HepG2 (cell line): ENCODE measurements around the gene CACNA1I. TPM values are rescaled to one million over a fixed set of nuclear protein-coding genes. Genes with fewer than 3 reads are reported as not detected.
A peak's percentile ranks its signal among the peaks of the same experiment; 100 is the strongest.

Experiments used
- AGO2 ChIP-seq: fragments of 200-400 bp; formaldehyde crosslinking; optimal IDR thresholded peaks from 2 replicates; pipeline ENCODE3; 2017; ENCODE audit warnings: mild to moderate bottlenecking, low read depth, low read length, moderate library complexity
- CBX5 ChIP-seq: sonication (generic); formaldehyde crosslinking; IDR thresholded peaks from 2 replicates; pipeline ENCODE4 v1.4.0; 2020; ENCODE audit warnings: missing genetic modification reagents, borderline replicate concordance
- GATAD2A ChIP-seq: IDR thresholded peaks from 2 replicates; pipeline ENCODE4 v1.6.1; 2016
- HIC2 ChIP-seq: sonication (generic); formaldehyde crosslinking; IDR thresholded peaks from 2 replicates; pipeline ENCODE4 v1.9.0; 2022; ENCODE audit warnings: low read depth, missing genetic modification reagents
- HNRNPH1 ChIP-seq: fragments of 200-400 bp; formaldehyde crosslinking; optimal IDR thresholded peaks from 2 replicates; pipeline ENCODE3; 2017; ENCODE audit warnings: mild to moderate bottlenecking, low read depth, low read length
- MXD3 ChIP-seq: IDR thresholded peaks from 2 replicates; pipeline ENCODE4 v1.6.1; 2016; ENCODE audit warnings: mild to moderate bottlenecking, missing biosample characterization, missing genetic modification reagents
- NFYB ChIP-seq: sonication (generic); formaldehyde crosslinking; IDR thresholded peaks from 2 replicates; pipeline ENCODE4 v1.4.0; 2020; ENCODE audit warnings: missing genetic modification reagents
- PCBP2 ChIP-seq: fragments of 200-400 bp; formaldehyde crosslinking; optimal IDR thresholded peaks from 2 replicates; pipeline ENCODE3; 2018; ENCODE audit warnings: low read length, low read depth; ENCODE audit not compliant: poor library complexity, severe bottlenecking
- RBM22 ChIP-seq: fragments of 200-400 bp; formaldehyde crosslinking; optimal IDR thresholded peaks from 2 replicates; pipeline ENCODE3; 2017; ENCODE audit warnings: mild to moderate bottlenecking, low read length, moderate library complexity
- RFX5 ChIP-seq: IDR thresholded peaks from 2 replicates; pipeline ENCODE4 v1.6.1; 2011; ENCODE audit warnings: low read depth, low read length, improper control_type of control experiment
- SATB2 ChIP-seq: sonication (generic); formaldehyde crosslinking; IDR thresholded peaks from 2 replicates; pipeline ENCODE4 v1.5.0; 2020; ENCODE audit warnings: missing genetic modification reagents
- TRAFD1 ChIP-seq: sonication (generic); formaldehyde crosslinking; IDR thresholded peaks from 2 replicates; pipeline ENCODE4 v1.5.1; 2020; ENCODE audit warnings: missing genetic modification reagents, mild to moderate bottlenecking, borderline replicate concordance
- ZC3H4 ChIP-seq: sonication (generic); formaldehyde crosslinking; IDR thresholded peaks from 2 replicates; pipeline ENCODE4 v1.4.0; 2020; ENCODE audit warnings: missing genetic modification reagents, borderline replicate concordance
- ZEB1 ChIP-seq: IDR thresholded peaks from 2 replicates; pipeline ENCODE4 v1.6.1; 2012; ENCODE audit warnings: mild to moderate bottlenecking, low read depth, inconsistent platforms; ENCODE audit not compliant: insufficient replicate concordance
- ZFP82 ChIP-seq: sonication (generic); formaldehyde crosslinking; IDR thresholded peaks from 2 replicates; pipeline ENCODE4 v1.5.1; 2020; ENCODE audit warnings: mild to moderate bottlenecking, missing genetic modification reagents, borderline replicate concordance
- ZNF24 ChIP-seq: fragments of 450-650 bp; IDR thresholded peaks from 2 replicates; pipeline ENCODE4 v1.6.1; 2017; ENCODE audit warnings: antibody characterized with exemption, mild to moderate bottlenecking
- ZNF251 ChIP-seq: sonication (generic); formaldehyde crosslinking; IDR thresholded peaks from 2 replicates; pipeline ENCODE4 v1.9.0; 2021; ENCODE audit warnings: mild to moderate bottlenecking, missing genetic modification reagents
- ZNF280B ChIP-seq: sonication (generic); formaldehyde crosslinking; IDR thresholded peaks from 2 replicates; pipeline ENCODE4 v1.5.0; 2020; ENCODE audit warnings: missing genetic modification reagents, mild to moderate bottlenecking, borderline replicate concordance
- ZNF317 ChIP-seq: sonication (generic); formaldehyde crosslinking; IDR thresholded peaks from 2 replicates; pipeline ENCODE4 v1.5.0; 2020; ENCODE audit warnings: mild to moderate bottlenecking, missing genetic modification reagents
- ZNF33A ChIP-seq: sonication (generic); formaldehyde crosslinking; IDR thresholded peaks from 2 replicates; pipeline ENCODE4 v1.5.1; 2020; ENCODE audit warnings: missing genetic modification reagents, mild to moderate bottlenecking, moderate library complexity, borderline replicate concordance
- ZNF414 ChIP-seq: sonication (generic); formaldehyde crosslinking; IDR thresholded peaks from 2 replicates; pipeline ENCODE4 v1.5.0; 2020; ENCODE audit warnings: missing genetic modification reagents
- ZNF556 ChIP-seq: sonication (generic); formaldehyde crosslinking; IDR thresholded peaks from 2 replicates; pipeline ENCODE4 v1.4.0; 2020; ENCODE audit warnings: mild to moderate bottlenecking, missing genetic modification reagents, borderline replicate concordance
- ZNF766 ChIP-seq: sonication (generic); formaldehyde crosslinking; IDR thresholded peaks from 2 replicates; pipeline ENCODE4 v1.5.0; 2020; ENCODE audit warnings: missing genetic modification reagents, borderline replicate concordance
- polyA plus RNA-seq, 8 experiments: library from polyadenylated mRNA; depleted of rRNA in 3 of 8; stranded (reverse) in 7 of 8; unstranded in 1 of 8; fragments of >200 nt; fragmentation: Illumina TruSeq in 4 of 8; extraction: Trizol in 4 of 8; gene quantifications; 2 replicates each; pipeline versions ENCODE4 v1.2.1 to v1.2.3, GENCODE V29; 2011 to 2016; ENCODE audit warnings: low read depth in 4 of 8, missing spikeins in 1 of 8, mixed read lengths in 1 of 8; ENCODE audit not compliant: insufficient read depth in 1 of 8
- total RNA-seq, 5 experiments: library from RNA; depleted of rRNA; stranded (reverse); fragments of >200 nt; fragmentation: Illumina TruSeq; extraction: Trizol; gene quantifications; 2 replicates each; pipeline ENCODE4 v1.2.3, GENCODE V29; 2016; ENCODE audit warnings: low read depth in 1 of 5

CACNA1I gene
- total and polyA plus RNA-seq, 2 of the 13 experiments (the other 11 are each of a cell fraction or from before 2014, with no cell fraction given) = not detected

- TF ChIP-seq TRAFD1 (CRISPR knock-in tag) (0 out of 2 replicates have a peak, but pooled peaks have one; percentile 55), RFX5 (peak; percentile 61; the same call in 1 of the 2 replicates), ZNF556 (peak; percentile 77; the same call in 1 of the 2 replicates), CBX5 (CRISPR knock-in tag) (peak; percentile 98), HIC2 (no peak), PCBP2 (no peak), ZNF317 (CRISPR knock-in tag) (peak; percentile 63; the same call in 1 of the 2 replicates), ZNF280B (peak; percentile 78; the same call in 1 of the 2 replicates), SATB2 (CRISPR knock-in tag) (no peak), GATAD2A (CRISPR knock-in tag) (peak; percentile 74), NFYB (CRISPR knock-in tag) (no peak), ZFP82 (CRISPR knock-in tag) (0 out of 2 replicates have a peak, but pooled peaks have one; percentile 61), AGO2 (peak; percentile 77), ZNF251 (CRISPR knock-in tag) (no peak), RBM22 (peak; percentile 93), ZNF766 (CRISPR knock-in tag) (peak; percentile 75; the same call in 1 of the 2 replicates), ZC3H4 (CRISPR knock-in tag) (no peak), ZNF414 (peak; percentile 76; the same call in 1 of the 2 replicates), ZEB1 (peak; percentile 71), MXD3 (CRISPR knock-in tag) (peak; percentile 44; the same call in 1 of the 2 replicates), HNRNPH1 (peak; percentile 33), ZNF33A (CRISPR knock-in tag) (no peak), ZNF24 (0 out of 2 replicates have a peak, but pooled peaks have one; percentile 30)
These were observed 41.7 kb upstream of the CACNA1I start (continued) for GRCh38 chr22:39528681-39529486.
